Measurements from ENCODE around the gene MTA3.

GRCh38 chr2:42640261-42640660 is 71.8 kb downstream of the MTA3 start:
- TF ChIP-seq CTCF (IDR thresholded peaks at IDR 0.05; ENCODE audit: extremely low read depth in 1 of 2, insufficient read depth in 1 of 2, low read depth in 1 of 2, low read length in 2 of 2) (no peak), EZH2 (IDR thresholded peaks at IDR 0.05; ENCODE audit: borderline replicate concordance, low read depth, low read length, severe bottlenecking) (no peak), POLR2AphosphoS5 (IDR thresholded peaks at IDR 0.05; ENCODE audit: insufficient read depth, low read depth, low read length) (no peak), JUN (IDR thresholded peaks at IDR 0.05; ENCODE audit: borderline replicate concordance, insufficient read depth, insufficient read length, low read depth) (no peak), POLR2A (IDR thresholded peaks at IDR 0.05; ENCODE audit: low read depth, low read length) (no peak), GATA2 (IDR thresholded peaks at IDR 0.05; ENCODE audit: insufficient read depth, insufficient read length, low read depth, low read length) (no peak), MYC (IDR thresholded peaks at IDR 0.05; ENCODE audit: low read depth, low read length) (no peak)

Data from endothelial cell of umbilical vein (primary cell).